ENCODE results near the gene PARVB. TPM values are rescaled to one million over a fixed set of nuclear protein-coding genes. Genes with fewer than 3 reads are reported as not detected.
A peak's percentile ranks its signal among the peaks of the same experiment; 100 is the strongest.

Gene PARVB
- polyA plus RNA-seq, 1 experiment = 49.5 TPM

DNA sequence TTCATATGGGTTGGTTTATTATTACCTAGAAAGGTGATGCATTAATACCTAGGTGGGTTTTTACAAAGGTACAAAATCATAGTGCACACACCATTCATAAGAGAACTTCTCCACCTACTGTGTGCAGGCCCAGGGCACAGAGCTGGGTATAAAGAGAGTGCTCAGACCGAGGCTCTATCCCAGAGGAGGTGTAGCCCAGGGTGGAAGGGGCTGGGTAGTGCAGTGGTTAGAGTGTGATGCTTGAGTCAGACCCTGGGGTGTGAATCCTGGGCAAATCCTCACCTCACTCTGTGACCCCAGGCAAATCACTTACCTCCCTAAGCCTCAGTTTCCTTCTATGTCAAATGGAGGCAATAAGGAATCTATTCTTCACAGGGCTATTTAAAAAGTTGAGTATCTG is 188.8 kb downstream of the PARVB start:
- H3K27ac ChIP-seq (ENCODE audit: low read depth, low read length) = no peak overlapping the region
- POLR2A ChIA-PET = no interaction called here
- no peak for DNase-seq (ENCODE audit: low read depth, low spot score)
- no peak overlapping the region for H3K4me3 ChIP-seq (ENCODE audit: low read depth, low read length)
- peaks cover 6% of the 10 kb centered on the region for H3K27me3 ChIP-seq (ENCODE audit: control insufficient read depth, insufficient read depth, low read length)
- TF ChIP-seq, protein P1, sequence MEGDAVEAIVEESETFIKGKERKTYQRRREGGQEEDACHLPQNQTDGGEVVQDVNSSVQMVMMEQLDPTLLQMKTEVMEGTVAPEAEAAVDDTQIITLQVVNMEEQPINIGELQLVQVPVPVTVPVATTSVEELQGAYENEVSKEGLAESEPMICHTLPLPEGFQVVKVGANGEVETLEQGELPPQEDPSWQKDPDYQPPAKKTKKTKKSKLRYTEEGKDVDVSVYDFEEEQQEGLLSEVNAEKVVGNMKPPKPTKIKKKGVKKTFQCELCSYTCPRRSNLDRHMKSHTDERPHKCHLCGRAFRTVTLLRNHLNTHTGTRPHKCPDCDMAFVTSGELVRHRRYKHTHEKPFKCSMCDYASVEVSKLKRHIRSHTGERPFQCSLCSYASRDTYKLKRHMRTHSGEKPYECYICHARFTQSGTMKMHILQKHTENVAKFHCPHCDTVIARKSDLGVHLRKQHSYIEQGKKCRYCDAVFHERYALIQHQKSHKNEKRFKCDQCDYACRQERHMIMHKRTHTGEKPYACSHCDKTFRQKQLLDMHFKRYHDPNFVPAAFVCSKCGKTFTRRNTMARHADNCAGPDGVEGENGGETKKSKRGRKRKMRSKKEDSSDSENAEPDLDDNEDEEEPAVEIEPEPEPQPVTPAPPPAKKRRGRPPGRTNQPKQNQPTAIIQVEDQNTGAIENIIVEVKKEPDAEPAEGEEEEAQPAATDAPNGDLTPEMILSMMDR (IDR thresholded peaks at IDR 0.05; ENCODE audit: low read depth, low read length) = no peak
- peaks cover 3% of the 10 kb centered on the region for H3K9me3 ChIP-seq (ENCODE audit: control insufficient read depth, insufficient read depth, low read length)
- CTCF ChIA-PET = no interaction called here

DNA sequence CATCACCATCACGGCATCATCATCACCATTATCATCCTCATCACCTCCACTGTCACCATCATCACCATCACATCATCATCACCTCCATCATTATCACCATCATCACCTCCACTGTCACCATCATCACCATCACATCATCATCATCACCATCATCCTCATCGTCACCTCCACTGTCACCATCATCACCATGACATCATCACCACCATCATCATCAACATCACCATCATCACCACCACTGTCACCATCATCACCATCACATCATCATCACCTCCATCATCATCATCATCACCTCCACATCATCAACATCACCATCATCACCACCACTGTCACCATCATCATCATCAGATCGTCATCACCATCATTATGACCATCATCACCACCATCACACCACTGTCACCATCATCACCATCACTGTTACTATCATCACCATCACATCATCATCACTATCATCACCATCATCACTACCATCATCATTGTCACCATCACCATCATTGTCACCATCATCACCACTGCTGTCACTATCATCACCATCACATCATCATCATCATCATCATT is 189.5 kb downstream of the PARVB start:
- TF ChIP-seq, protein P1 (IDR thresholded peaks at IDR 0.05; ENCODE audit: low read depth, low read length) = no peak
- ChIA-PET POLR2A (no interaction called here), CTCF (no interaction called here)
- Histone ChIP-seq H3K27ac (ENCODE audit: low read depth, low read length) (no peak overlapping the region), H3K27me3 (ENCODE audit: control insufficient read depth, insufficient read depth, low read length) (peaks cover 5% of the 10 kb centered on the region), H3K4me3 (ENCODE audit: low read depth, low read length) (no peak overlapping the region), H3K9me3 (ENCODE audit: control insufficient read depth, insufficient read depth, low read length) (peaks cover 3% of the 10 kb centered on the region)
- DNase-seq (ENCODE audit: low read depth, low spot score) = no peak

DNA sequence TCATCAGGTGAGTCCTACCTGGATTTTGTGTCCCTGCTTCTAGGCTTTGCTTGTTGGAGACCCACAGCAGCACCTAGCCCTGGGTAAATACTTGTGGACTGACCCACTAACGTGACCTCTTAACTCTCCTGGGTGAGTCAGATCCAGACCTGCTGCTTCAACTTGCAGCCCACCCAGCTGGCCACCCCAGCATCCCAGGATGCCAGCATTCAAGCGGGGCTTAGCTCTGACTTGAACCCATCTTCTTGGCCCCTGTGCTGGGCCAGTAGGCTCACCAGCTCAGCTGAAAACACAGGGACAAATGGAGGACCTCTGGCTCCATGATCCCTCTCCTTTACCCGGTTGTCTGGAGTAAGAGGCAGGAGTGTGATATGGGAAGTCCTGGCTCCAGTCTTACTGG is 190.1 kb downstream of the PARVB start:
- H3K4me3 ChIP-seq (ENCODE audit: low read depth, low read length) = no peak overlapping the region
- H3K27ac ChIP-seq (ENCODE audit: low read depth, low read length) = no peak overlapping the region
- peaks cover 3% of the 10 kb centered on the region for H3K9me3 ChIP-seq (ENCODE audit: control insufficient read depth, insufficient read depth, low read length)
- TF ChIP-seq, protein P1 (IDR thresholded peaks at IDR 0.05; ENCODE audit: low read depth, low read length) = no peak
- CTCF ChIA-PET = no interaction called here
- no peak for DNase-seq (ENCODE audit: low read depth, low spot score)
- POLR2A ChIA-PET = no interaction called here
- peaks cover 5% of the 10 kb centered on the region for H3K27me3 ChIP-seq (ENCODE audit: control insufficient read depth, insufficient read depth, low read length)

DNA sequence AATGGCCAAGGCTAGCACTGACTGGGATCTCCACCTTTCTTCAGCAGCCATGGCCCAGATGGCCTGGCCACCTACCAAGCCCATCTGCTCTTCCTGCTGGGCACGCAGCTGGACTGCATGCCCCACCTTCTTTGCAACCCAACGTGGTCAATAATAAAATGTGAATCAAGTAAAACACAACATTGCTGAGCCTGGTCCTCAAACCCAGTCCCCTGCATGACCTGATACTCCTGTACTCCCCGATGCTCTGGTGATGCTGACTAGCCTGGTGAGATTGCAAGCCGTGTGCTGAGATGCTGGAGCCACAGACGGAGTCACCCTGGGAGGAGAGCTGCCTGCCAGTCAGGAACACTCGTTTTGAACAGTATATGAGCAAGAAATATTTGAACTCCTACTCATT is 190.7 kb downstream of the PARVB start:
- peaks cover 10% of the 10 kb centered on the region for H3K27me3 ChIP-seq (ENCODE audit: control insufficient read depth, insufficient read depth, low read length)
- no peak for DNase-seq (ENCODE audit: low read depth, low spot score)
- H3K27ac ChIP-seq (ENCODE audit: low read depth, low read length) = peak overlapping the region; percentile 11
- POLR2A ChIA-PET = no interaction called here
- CTCF ChIA-PET = no interaction called here
- peaks cover 3% of the 10 kb centered on the region for H3K9me3 ChIP-seq (ENCODE audit: control insufficient read depth, insufficient read depth, low read length)
- no peak overlapping the region for H3K4me3 ChIP-seq (ENCODE audit: low read depth, low read length)
- TF ChIP-seq, protein P1 (IDR thresholded peaks at IDR 0.05; ENCODE audit: low read depth, low read length) = no peak

DNA sequence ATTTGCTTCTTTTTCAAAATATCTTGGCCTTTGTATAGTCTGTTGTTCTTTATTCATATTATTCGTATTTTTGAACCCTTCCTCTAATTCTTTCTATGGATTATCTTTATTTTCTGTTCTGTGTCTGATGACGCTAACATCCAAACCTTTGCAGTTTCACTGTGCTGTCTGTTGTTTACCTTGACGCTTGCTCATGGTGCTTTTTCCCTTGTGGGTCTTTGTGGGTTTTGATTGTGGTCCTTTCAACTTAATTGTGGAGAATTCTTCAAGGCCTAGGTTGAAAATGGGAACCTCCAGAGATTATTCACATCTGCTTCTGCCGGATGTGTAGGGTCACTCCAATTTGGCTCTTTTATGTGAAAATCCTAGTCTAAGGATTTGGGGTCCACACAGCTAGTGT is 191.2 kb downstream of the PARVB start:
- ChIA-PET CTCF (no interaction called here), POLR2A (no interaction called here)
- peaks cover 3% of the 10 kb centered on the region for H3K9me3 ChIP-seq (ENCODE audit: control insufficient read depth, insufficient read depth, low read length)
- H3K4me3 ChIP-seq (ENCODE audit: low read depth, low read length) = no peak overlapping the region
- no peak overlapping the region for H3K27ac ChIP-seq (ENCODE audit: low read depth, low read length)
- H3K27me3 ChIP-seq (ENCODE audit: control insufficient read depth, insufficient read depth, low read length) = peaks cover 8% of the 10 kb centered on the region
- TF ChIP-seq, protein P1 (IDR thresholded peaks at IDR 0.05; ENCODE audit: low read depth, low read length) = no peak
- DNase-seq (ENCODE audit: low read depth, low spot score) = no peak

Data from AG04450 (cell line).